ENCODE data around the gene SAMM50.

Gene SAMM50

GRCh38 chr22:43969021-43969878 lies 14.0 kb downstream of the SAMM50 start:
- H3K9me3 ChIP-seq (replicated peaks in 1 of 11), result no peaks in the 10 kb centered on the region
- H3K4me3 ChIP-seq, result no peak overlapping the region
- H3K27ac ChIP-seq, result no peak overlapping the region
- H3K4me1 ChIP-seq, result no peaks in the 10 kb centered on the region
- no peak overlapping the region for H3K4me2 ChIP-seq
- peaks cover 99 to 100% (median 100%) of the 10 kb centered on the region in 11 experiments for H3K36me3 ChIP-seq
- TF ChIP-seq Cebpa-rat (IDR thresholded peaks at IDR 0.05), result no peak
- no peaks in the 10 kb centered on the region for H3K27me3 ChIP-seq
- no peak overlapping the region for H3K9ac ChIP-seq
- peaks cover 0 to 53% (median 16%) of the 10 kb centered on the region in 11 experiments; a peak in 13 of 22 replicates for H4K20me1 ChIP-seq

GRCh38 chr22:43969989-43970755 lies 14.9 kb downstream of the SAMM50 start:
- Histone ChIP-seq H3K4me2 (no peak overlapping the region), H3K4me1 (no peaks in the 10 kb centered on the region), H3K27me3 (no peaks in the 10 kb centered on the region), H3K9me3 (replicated peaks in 1 of 11) (no peaks in the 10 kb centered on the region), H3K9ac (no peak overlapping the region), H4K20me1 (peaks cover 0 to 62% (median 19%) of the 10 kb centered on the region in 11 experiments; a peak in 13 of 22 replicates), H3K4me3 (no peak overlapping the region), H3K36me3 (peaks cover 98 to 100% (median 100%) of the 10 kb centered on the region in 11 experiments), H3K27ac (no peak overlapping the region)
- TF ChIP-seq Cebpa-rat (IDR thresholded peaks at IDR 0.05), result no peak

DNA sequence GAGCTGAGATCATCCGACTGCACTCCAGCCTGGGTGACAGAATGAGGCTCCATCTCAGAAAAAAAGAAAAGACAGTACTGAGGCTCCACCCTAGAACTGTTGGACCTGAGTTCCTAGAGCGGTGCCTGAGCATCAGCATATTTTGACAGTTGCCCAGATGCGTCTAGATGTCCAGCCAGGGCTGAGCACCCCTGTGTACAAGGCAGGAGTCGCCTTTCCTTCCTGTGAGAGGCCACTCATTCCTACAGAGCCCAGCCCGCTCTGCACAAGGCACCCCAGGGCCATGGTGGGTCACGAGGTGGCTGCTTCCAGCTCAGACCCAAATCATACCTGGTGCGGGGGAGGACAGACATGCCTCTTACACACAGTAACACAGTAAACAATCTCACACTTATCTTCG lies 15.9 kb downstream of the SAMM50 start:
- no peak overlapping the region for H3K9ac ChIP-seq
- no peak overlapping the region for H3K27ac ChIP-seq
- no peaks in the 10 kb centered on the region for H3K27me3 ChIP-seq
- peaks cover 98 to 100% (median 100%) of the 10 kb centered on the region in 11 experiments for H3K36me3 ChIP-seq
- peaks cover 0 to 67% (median 21%) of the 10 kb centered on the region in 11 experiments; a peak in 13 of 22 replicates for H4K20me1 ChIP-seq
- H3K9me3 ChIP-seq (replicated peaks in 1 of 11), result no peaks in the 10 kb centered on the region
- TF ChIP-seq Cebpa-rat (IDR thresholded peaks at IDR 0.05), result no peak
- H3K4me1 ChIP-seq, result no peaks in the 10 kb centered on the region
- H3K4me2 ChIP-seq, result no peak overlapping the region
- no peak overlapping the region for H3K4me3 ChIP-seq

- no peaks in the 10 kb centered on the region for H3K27me3 ChIP-seq
- H3K27ac ChIP-seq, result no peak overlapping the region
- H3K4me3 ChIP-seq, result no peak overlapping the region
- no peak overlapping the region for H3K4me2 ChIP-seq
- no peak overlapping the region for H3K9ac ChIP-seq
- H3K9me3 ChIP-seq (replicated peaks in 1 of 11), result no peaks in the 10 kb centered on the region
- no peak for TF ChIP-seq Cebpa-rat (IDR thresholded peaks at IDR 0.05)
- H3K36me3 ChIP-seq, result peaks cover 98 to 100% (median 100%) of the 10 kb centered on the region in 11 experiments
- H4K20me1 ChIP-seq, result peaks cover 0 to 74% (median 24%) of the 10 kb centered on the region in 11 experiments; a peak in 13 of 22 replicates
- no peaks in the 10 kb centered on the region for H3K4me1 ChIP-seq
These were observed 17.8 kb downstream of the SAMM50 start for GRCh38 chr22:43972931-43973462.

DNA sequence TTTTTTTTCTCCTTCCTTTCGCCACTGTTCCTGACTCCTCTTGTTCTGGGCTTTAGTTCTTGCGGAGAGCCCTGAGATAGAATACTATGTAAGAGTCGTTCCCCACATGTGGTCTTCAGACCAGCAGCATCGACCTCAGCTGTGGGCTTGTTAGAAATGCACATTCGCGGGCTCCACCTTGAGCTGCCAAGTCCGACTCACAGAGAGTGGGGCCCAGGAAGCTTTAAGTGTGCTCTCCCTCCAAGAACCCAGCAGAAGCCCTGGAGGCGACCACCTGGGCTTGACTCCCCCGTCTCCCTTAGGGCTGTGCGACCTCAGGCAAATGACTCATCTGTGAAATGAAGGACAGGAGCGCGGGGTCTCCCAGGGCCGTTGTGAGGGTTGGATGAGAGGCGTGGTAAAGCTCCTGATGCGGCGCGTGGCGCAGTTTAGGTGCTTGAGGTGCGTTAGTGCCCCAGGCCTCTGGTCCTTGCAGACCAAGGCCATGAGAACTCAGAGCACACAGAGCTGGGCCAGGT lies 18.8 kb downstream of the SAMM50 start:
- peaks cover 0 to 74% (median 22%) of the 10 kb centered on the region in 11 experiments; a peak in 13 of 22 replicates for H4K20me1 ChIP-seq
- H3K27me3 ChIP-seq, result no peaks in the 10 kb centered on the region
- no peak overlapping the region for H3K4me2 ChIP-seq
- no peak overlapping the region for H3K4me3 ChIP-seq
- H3K36me3 ChIP-seq, result peaks cover 96 to 100% (median 99%) of the 10 kb centered on the region in 11 experiments
- H3K9ac ChIP-seq, result no peak overlapping the region
- no peak for TF ChIP-seq Cebpa-rat (IDR thresholded peaks at IDR 0.05)
- H3K9me3 ChIP-seq (replicated peaks in 1 of 11), result no peaks in the 10 kb centered on the region
- no peak overlapping the region for H3K27ac ChIP-seq
- H3K4me1 ChIP-seq, result no peaks in the 10 kb centered on the region

DNA sequence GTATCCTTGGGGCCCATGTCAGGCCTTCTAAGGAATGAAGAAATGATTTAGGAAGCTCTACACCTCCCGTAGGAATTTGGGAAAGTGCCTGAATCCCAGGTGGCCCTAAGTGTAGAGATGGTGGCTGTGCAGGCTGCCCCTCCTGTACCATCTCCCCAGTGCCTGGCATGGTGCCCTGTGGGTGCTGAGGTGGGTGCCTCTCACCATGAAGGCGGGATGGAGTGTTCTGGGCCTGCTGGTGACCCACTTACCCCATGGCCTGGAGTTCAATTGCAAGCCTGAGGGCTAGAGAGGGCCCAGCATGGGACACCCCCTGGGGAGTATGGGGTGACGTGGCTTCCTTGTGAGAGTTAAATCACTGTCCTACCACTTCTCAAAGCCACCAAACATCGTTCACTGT lies 19.8 kb downstream of the SAMM50 start:
- H3K27me3 ChIP-seq, result no peaks in the 10 kb centered on the region
- H3K4me2 ChIP-seq, result no peak overlapping the region
- no peak overlapping the region for H3K9ac ChIP-seq
- H3K36me3 ChIP-seq, result peaks cover 95 to 100% (median 98%) of the 10 kb centered on the region in 11 experiments
- H3K9me3 ChIP-seq (replicated peaks in 1 of 11), result no peaks in the 10 kb centered on the region
- TF ChIP-seq Cebpa-rat (IDR thresholded peaks at IDR 0.05), result no peak
- no peak overlapping the region for H3K27ac ChIP-seq
- H3K4me3 ChIP-seq, result no peak overlapping the region
- peaks cover 0 to 70% (median 14%) of the 10 kb centered on the region in 11 experiments; a peak in 13 of 22 replicates for H4K20me1 ChIP-seq
- H3K4me1 ChIP-seq, result no peaks in the 10 kb centered on the region

- H3K27me3 ChIP-seq, result no peaks in the 10 kb centered on the region
- peaks cover 0 to 66% (median 7%) of the 10 kb centered on the region in 11 experiments; a peak in 6 of 22 replicates for H4K20me1 ChIP-seq
- H3K9ac ChIP-seq, result no peak overlapping the region
- peaks cover 92 to 99% (median 98%) of the 10 kb centered on the region in 11 experiments for H3K36me3 ChIP-seq
- no peak overlapping the region for H3K4me3 ChIP-seq
- no peaks in the 10 kb centered on the region for H3K4me1 ChIP-seq
- no peak overlapping the region for H3K4me2 ChIP-seq
- no peak for TF ChIP-seq Cebpa-rat (IDR thresholded peaks at IDR 0.05)
- H3K27ac ChIP-seq, result no peak overlapping the region
- H3K9me3 ChIP-seq (replicated peaks in 1 of 11), result no peaks in the 10 kb centered on the region
These were observed 21.9 kb downstream of the SAMM50 start for GRCh38 chr22:43976861-43977795.

- Histone ChIP-seq H3K9me3 (replicated peaks in 1 of 11) (no peaks in the 10 kb centered on the region), H3K27ac (no peak overlapping the region), H3K4me1 (no peaks in the 10 kb centered on the region), H3K4me2 (no peak overlapping the region), H3K4me3 (no peak overlapping the region), H4K20me1 (peaks cover 0 to 61% (median 7%) of the 10 kb centered on the region in 11 experiments; a peak in 6 of 22 replicates), H3K36me3 (peaks cover 92 to 99% (median 97%) of the 10 kb centered on the region in 11 experiments), H3K27me3 (no peaks in the 10 kb centered on the region), H3K9ac (no peak overlapping the region)
- TF ChIP-seq Cebpa-rat (IDR thresholded peaks at IDR 0.05), result no peak
These were observed 23.3 kb downstream of the SAMM50 start for GRCh38 chr22:43978558-43978957.
